Measurements from ENCODE around the gene OR1J1. TPM values are rescaled to one million over a fixed set of nuclear protein-coding genes. Genes with fewer than 3 reads are reported as not detected.
A peak's percentile ranks its signal among the peaks of the same experiment; 100 is the strongest.

The OR1J1 gene
- total and polyA plus RNA-seq, 2 of the 8 experiments (the other 6 are each of a cell fraction or from before 2014, with no cell fraction given): not detected

- TF ChIP-seq CHD7 (IDR thresholded peaks at IDR 0.05; ENCODE audit: insufficient replicate concordance, low read length) (no peak), POU5F1 (IDR thresholded peaks at IDR 0.05; ENCODE audit: low read depth, low read length) (no peak), CTCF (IDR thresholded peaks at IDR 0.05; ENCODE audit: control extremely low read depth in 1 of 3, insufficient read depth in 1 of 3, low read depth in 1 of 3, low read length in 3 of 3) (peak in 2 of 3 experiments; percentile 53 to 75; a peak in 3 of 4 replicates)
These were observed 21.2 kb upstream of the OR1J1 start (continued) for GRCh38 chr9:122498883-122499288.
